Activated effector memory CD4-positive, alpha-beta T cell treated with anti-CD3 and anti-CD28 coated beads, Interleukin-2, amount 50 U/mL, for 16 hours (primary cell): Measurements from ENCODE around the gene ARVCF.

ENCODE experiments used
- DNase-seq: peaks from one replicate; pipeline ENCODE4 v3.0.0-alpha.2; 2020

Gene ARVCF

GRCh38 chr22:20015187-20015625, 1.4 kb downstream of the ARVCF start:
- DNase-seq: no peak

DNA sequence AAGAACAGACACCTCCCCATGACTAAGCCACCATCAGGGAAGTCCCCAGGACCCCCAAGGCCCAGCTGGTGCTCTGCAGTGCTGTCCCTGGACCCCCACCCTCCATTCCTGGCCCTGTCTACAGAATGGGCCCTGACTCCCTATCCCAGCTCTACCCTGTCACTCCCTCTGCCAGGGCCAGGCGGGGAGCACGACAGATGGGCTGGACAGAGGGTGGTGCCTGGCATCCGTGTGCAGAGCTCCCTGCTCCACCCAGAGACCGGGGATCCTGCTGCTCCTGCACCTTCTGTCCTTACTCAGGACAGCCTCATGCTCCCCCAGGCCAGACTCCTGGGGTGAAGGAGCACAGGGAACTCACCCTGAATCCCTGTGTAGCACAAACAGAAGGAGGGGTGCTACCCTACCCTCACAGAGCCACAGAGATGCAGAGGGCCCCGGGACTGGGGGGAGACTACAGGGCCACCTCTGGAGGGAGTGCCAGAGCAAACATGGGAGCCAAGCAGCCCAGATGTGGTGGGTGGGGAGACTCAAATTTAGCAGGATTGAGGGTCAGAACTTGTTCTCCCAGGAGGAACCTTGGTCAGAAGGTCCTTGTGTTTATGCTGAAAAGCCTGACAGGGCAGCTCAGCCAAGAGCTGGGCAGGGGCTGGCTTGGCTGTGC, 2.0 kb downstream of the ARVCF start:
- no peak for DNase-seq

GRCh38 chr22:20013382-20013871, 3.2 kb downstream of the ARVCF start:
- no peak for DNase-seq

DNA sequence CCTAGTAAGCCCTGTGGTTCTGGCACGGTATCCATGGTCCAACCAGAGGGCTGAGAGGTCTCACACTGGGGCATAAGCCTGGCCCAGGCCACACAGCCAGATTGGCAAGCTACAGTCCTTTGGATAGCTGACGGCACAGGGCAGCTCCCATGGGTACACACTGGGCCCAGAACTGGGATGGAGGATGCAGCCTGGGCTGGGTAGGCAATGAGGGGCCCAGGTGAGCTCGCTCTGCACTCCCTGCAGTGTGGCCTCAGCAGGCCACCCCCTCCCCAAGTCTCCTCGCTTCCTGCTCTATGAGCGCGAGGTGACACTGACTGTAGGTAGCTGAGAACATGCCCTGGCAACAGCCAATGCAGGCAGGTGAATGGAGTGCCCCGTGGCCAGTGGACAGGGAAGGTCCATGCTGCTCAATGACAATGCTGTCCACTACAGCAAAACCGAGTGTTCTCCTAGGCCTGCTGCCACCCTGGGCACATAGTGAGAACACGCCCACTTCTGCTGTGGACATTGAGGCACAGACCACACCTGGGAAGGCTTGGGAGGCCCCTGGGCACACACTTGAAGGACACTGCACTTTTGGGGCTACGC, 3.8 kb downstream of the ARVCF start:
- no peak for DNase-seq

DNA sequence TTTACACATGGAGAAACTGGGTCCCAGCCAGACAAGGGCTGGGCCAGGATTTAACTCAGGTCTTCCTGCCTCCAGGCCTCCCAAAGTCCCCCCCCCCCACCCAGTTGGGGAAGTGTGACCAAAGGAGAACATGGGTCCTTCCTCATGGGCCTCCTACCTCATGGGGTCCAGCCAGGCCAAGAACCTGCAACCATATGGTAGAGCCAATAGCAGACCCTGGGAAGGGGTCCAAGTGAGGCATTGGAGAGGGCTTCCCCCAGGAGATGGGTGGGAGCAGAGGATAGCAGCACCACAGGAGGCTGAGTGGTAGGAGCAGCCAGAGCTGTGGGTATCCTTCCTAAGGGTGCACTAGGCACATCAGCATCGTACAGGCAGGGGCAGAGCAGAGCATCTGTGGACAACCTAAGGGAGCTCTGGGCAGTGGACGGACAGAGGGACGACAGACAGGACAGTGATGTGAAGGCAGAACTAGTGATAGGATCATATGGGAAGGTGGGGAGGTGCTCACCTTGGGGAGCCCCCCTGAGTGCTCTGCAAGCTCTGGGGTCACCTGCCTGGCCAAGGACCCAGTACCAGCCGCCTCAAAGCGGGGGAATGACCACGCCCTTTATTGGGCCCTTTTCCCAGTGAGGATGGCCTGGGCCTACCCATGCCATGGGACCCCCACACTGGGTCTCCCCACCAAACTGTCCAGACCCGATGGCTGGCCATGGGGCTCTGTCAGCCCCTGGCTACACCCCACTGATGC, 4.5 kb downstream of the ARVCF start:
- no peak for DNase-seq

DNA sequence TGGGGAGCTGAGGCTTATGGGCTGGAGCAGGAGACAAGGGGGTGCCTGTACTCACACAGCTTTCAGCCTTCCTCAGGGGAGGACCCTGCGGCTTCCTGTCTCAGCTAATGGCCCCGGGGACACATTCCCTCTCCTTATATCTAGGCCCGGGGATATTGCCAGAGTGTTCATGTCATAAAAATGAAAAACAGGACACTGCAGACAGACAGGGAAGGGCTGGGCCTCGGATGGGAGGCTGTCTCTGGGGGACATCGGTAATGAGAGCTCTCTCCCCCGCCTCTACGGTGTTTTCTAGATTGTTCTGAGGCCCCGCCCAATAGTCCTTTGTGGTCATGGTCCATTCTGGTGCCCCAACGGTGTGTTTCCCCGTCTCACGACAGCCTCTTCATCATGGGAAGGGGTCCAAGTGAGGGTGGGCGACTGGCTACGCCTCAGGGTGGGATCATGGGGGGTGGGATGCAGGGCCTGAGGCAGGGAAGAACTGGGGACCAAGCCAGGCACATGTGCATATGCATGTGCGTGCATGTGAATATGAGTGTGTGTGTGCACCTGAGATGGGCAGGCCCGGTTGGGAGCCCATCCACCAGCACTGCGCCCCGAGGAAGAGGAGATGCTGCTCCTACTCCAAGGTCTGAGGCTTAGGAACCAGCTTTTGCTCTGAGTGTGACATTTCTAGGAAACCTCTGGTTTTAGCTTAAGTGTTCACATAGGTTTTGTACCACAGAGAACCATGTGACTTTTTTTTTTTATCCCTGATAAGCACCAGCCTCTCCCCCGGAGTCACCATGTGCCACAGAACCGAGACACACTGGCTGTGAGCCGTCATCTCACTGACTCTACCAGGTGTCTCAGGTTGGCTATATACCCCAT, 5.3 kb downstream of the ARVCF start:
- no peak for DNase-seq

- DNase-seq: no peak
These were observed 6.1 kb downstream of the ARVCF start for GRCh38 chr22:20010307-20011122.

GRCh38 chr22:20009582-20010306, 6.9 kb downstream of the ARVCF start:
- DNase-seq: no peak

- DNase-seq: no peak
These were observed 7.6 kb downstream of the ARVCF start for GRCh38 chr22:20009018-20009491.

- DNase-seq: no peak
These were observed 8.2 kb downstream of the ARVCF start for GRCh38 chr22:20008221-20008995.

GRCh38 chr22:20004464-20004863, 12.2 kb downstream of the ARVCF start:
- no peak for DNase-seq

DNA sequence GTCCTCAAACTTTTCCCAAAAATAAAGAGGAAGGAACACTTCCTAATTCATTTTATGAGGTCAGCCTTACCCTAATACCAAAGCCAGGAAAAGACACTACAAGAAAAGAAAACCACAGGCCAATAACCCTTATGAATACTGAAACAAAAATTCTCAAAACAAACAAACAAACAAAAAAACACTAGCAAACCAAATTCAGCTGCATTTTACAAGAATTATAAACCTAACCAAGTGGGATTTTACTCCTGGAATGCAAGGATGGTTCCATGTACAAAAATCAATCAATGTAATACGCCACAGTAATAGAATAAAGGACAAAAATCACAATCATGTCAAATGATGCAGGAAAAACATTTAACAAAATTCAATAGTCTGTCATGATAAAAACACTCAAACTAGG, 13.3 kb downstream of the ARVCF start:
- no peak for DNase-seq

GRCh38 chr22:20002636-20003035, 14.0 kb downstream of the ARVCF start:
- no peak for DNase-seq

DNA sequence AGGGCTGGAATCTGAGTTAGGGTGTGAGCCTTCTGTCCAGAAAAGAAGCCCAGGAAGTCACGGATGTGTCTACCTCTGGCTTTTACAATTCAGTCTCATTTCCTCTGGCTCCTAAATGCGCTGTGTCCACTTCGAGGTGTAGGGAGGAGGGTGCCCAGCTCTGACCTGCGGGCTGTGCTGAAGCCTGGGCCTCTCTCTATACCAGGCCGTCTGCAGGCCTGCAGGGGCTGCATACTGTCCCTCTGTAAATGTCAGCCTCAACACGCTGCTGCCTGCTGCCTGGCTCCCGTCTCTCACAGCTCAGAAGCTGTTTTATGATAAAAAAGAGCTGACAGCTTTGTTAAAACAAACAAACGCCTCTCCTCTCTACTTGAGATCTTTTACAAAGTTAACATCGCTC, 14.5 kb downstream of the ARVCF start:
- DNase-seq: no peak

DNA sequence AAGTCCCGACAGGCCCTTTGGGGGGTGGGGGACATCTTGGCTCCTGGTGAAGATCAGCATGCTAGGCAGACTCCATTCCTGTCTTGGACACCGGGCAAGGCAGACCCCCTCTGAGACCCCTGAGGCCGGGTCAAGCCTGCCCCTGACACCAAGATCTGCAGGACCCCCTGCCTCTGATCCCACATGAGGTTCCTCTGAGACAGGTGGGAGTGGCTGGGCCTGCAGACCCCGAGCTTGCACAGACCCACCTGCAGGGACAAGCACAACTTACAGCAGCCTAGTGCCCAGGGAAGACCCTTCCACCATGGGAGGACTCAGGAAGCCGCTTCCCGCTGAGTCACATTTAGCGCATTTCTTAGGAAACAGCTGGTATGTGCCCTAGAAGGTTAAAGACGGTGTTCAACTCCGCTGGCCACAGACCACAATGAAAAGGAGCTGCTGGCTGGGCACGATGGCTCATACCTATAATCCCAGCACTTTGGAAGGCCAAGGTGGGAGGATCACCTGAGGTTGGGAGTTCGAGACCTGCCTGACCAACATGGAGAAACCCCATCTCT, 15.5 kb downstream of the ARVCF start:
- DNase-seq: no peak

GRCh38 chr22:20000246-20001081, 16.2 kb downstream of the ARVCF start:
- DNase-seq: no peak

DNA sequence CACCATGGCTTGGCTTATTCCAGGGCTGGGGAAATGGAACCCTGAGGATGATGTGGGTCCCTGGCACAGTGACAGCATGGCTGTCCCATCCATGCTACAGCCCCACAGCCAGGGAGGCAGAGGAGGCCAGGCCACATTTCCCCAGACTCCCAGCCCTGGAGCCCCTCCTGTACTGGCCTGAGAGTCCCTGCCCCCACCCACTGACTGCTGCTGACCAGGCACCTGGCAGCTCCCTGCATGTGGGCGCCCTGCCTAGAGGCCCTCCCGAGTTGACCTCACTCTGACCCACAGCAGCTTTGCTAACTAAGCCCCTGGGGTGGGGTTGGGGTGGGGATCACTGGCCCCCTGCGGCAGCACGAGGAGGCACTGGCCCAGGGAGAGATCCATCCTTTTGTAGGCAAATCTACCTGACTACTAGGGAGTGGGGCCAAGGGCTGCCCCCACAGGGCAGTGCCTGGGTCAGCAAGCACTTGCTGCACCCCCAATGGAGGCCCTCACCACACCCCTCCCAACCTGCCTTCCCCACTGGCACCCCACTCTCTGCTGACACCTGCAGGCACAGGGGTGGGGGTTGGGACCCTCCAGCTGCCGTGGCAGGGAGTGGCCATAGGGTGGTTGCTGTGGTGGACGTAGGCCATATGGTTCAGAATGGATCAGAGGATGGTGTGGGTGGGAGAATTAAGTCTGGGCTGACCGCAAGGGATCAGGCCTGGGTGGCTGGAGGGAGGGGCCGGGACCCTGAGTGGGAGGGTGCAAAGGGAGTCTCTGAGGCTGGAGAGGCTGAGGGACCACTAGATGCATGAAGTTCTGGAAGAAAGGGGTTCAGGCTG, 17.4 kb downstream of the ARVCF start:
- no peak for DNase-seq
